ENCODE data around the gene ASF1A. TPM values are rescaled to one million over a fixed set of nuclear protein-coding genes. Genes with fewer than 3 reads are reported as not detected.

ASF1A gene
- total and polyA plus RNA-seq, 7 donors = 5.3 to 22.1 (median 10.8) TPM

DNA sequence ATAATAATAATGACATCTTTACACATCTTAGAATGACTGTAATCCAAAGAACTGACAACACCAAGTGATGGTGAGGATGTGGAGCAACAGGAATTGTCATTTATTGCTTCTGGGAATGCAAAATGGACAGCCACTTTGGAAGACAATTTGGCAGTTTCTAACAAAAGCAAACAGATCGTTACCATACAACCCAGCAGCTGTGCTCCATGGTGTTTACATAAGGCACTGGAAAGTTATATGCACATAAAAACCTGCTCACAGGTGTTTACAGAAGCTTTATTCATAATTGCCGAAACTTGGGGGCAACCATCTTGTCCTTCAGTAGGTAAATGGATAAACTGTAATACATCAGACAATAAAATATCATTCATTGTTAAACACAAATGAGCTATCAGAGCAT, 18.3 kb upstream of the ASF1A start:
- no peak overlapping the region for H3K4me3 ChIP-seq
- 87 to 91% (median 89%) methylated on average over 2 of the region's 2 CpGs for WGBS, 3 donors
- no peaks in the 10 kb centered on the region for H3K9me3 ChIP-seq
- H3K27ac ChIP-seq = no peak overlapping the region
- DNase-seq (no peak), ATAC-seq (no peak)
- H3K27me3 ChIP-seq (ENCODE audit: insufficient read depth in 3 of 3, low read length in 2 of 3) = no peaks in the 10 kb centered on the region
- intact Hi-C loops (cut with DNase I) = no loop called here
- TF ChIP-seq, protein P1, sequence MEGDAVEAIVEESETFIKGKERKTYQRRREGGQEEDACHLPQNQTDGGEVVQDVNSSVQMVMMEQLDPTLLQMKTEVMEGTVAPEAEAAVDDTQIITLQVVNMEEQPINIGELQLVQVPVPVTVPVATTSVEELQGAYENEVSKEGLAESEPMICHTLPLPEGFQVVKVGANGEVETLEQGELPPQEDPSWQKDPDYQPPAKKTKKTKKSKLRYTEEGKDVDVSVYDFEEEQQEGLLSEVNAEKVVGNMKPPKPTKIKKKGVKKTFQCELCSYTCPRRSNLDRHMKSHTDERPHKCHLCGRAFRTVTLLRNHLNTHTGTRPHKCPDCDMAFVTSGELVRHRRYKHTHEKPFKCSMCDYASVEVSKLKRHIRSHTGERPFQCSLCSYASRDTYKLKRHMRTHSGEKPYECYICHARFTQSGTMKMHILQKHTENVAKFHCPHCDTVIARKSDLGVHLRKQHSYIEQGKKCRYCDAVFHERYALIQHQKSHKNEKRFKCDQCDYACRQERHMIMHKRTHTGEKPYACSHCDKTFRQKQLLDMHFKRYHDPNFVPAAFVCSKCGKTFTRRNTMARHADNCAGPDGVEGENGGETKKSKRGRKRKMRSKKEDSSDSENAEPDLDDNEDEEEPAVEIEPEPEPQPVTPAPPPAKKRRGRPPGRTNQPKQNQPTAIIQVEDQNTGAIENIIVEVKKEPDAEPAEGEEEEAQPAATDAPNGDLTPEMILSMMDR (IDR thresholded peaks at IDR 0.05) = no peak
- H3K4me1 ChIP-seq = no peaks in the 10 kb centered on the region
- no peaks in the 10 kb centered on the region for H3K36me3 ChIP-seq (ENCODE audit: insufficient read depth in 1 of 2, low read depth in 1 of 2)

DNA sequence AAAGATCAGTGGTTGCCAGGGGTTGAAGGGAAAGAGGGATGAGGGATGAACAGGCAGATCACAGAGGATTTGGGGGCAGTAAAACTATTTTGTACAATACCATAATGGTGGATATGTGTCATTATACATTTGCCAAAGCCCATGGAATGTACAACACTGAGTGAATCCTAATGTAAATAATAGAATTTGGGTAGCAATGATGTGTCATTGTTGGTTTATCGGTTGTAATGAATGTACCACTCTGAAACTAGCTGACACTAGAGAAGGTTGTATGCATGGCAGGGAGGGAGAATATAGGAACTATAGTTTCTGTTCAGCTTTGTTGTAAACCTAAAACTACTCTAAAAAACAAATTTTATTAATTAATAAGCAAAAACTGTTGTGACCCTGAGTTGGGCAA, 17.8 kb upstream of the ASF1A start:
- H3K27me3 ChIP-seq (ENCODE audit: insufficient read depth in 3 of 3, low read length in 2 of 3) = no peaks in the 10 kb centered on the region
- no peaks in the 10 kb centered on the region for H3K36me3 ChIP-seq (ENCODE audit: insufficient read depth in 1 of 2, low read depth in 1 of 2)
- no peak for ATAC-seq
- H3K27ac ChIP-seq = no peak overlapping the region
- no peak overlapping the region for H3K4me3 ChIP-seq
- TF ChIP-seq, protein P1 (IDR thresholded peaks at IDR 0.05) = no peak
- H3K4me1 ChIP-seq = no peaks in the 10 kb centered on the region
- WGBS, 3 donors = 96 to 100% (median 100%) methylated on average over 1 of the region's 1 CpG
- intact Hi-C loops (cut with DNase I) = no loop called here
- no peaks in the 10 kb centered on the region for H3K9me3 ChIP-seq
- DNase-seq = no peak

DNA sequence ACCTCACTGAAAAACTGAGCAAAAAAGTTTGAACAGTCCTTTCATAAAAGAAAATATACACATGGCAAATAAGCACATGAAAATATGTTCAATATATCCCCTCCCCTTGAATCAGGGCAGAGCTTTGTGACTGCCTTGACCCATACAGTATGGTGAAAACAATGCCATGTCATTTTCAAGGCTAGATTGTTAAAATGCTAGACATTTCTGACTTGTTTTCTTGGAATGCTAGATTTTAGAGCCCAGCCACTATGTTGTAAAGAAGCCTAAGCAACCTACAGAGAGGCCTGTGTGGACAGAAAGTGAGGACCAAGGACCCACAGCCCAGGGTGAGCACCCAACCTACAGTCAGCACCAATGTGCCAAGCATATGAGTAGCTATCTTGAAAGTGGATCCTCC, 17.1 kb upstream of the ASF1A start:
- H3K4me3 ChIP-seq = no peak overlapping the region
- TF ChIP-seq, protein P1 (IDR thresholded peaks at IDR 0.05) = no peak
- no peaks in the 10 kb centered on the region for H3K36me3 ChIP-seq (ENCODE audit: insufficient read depth in 1 of 2, low read depth in 1 of 2)

DNA sequence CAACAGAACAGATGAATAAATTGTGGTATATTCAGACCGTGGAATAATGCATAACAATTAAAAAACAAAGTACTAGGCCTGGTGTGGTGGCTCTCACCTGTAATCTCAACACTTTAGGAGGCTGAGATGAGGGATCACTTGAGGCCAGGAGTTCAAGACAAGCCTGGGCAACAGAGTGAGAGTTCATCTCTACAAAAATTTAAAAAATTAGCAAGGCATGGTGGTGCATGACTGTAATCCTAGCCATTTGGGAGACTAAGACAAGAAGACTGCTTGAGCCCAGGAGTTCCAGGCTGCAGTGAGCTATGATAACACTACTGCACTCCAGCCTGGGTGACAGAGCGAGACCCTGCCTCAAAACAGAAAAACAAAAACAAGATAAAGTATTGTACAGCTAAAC, 16.1 kb upstream of the ASF1A start:
- no peaks in the 10 kb centered on the region for H3K27me3 ChIP-seq (ENCODE audit: insufficient read depth in 3 of 3, low read length in 2 of 3)
- ATAC-seq (no peak), DNase-seq (no peak)
- no peaks in the 10 kb centered on the region for H3K36me3 ChIP-seq (ENCODE audit: insufficient read depth in 1 of 2, low read depth in 1 of 2)
- WGBS, 3 donors = 90 to 98% (median 95%) methylated on average over 2 of the region's 2 CpGs
- intact Hi-C loops (cut with DNase I) = no loop called here
- TF ChIP-seq, protein P1 (IDR thresholded peaks at IDR 0.05) = no peak
- H3K4me1 ChIP-seq = no peaks in the 10 kb centered on the region
- H3K4me3 ChIP-seq = no peak overlapping the region
- no peak overlapping the region for H3K27ac ChIP-seq
- H3K9me3 ChIP-seq = no peaks in the 10 kb centered on the region

More for the DNA sequence above, 17.1 kb upstream of the ASF1A start:
- Histone ChIP-seq H3K27me3 (ENCODE audit: insufficient read depth in 3 of 3, low read length in 2 of 3) (no peaks in the 10 kb centered on the region), H3K27ac (no peak overlapping the region), H3K9me3 (no peaks in the 10 kb centered on the region), H3K4me1 (no peaks in the 10 kb centered on the region)
- DNase-seq = no peak
- ATAC-seq = no peak
- intact Hi-C loops (cut with DNase I) = no loop called here

Data from psoas muscle (tissue), 8 donors.